HCT116 (cell line): ENCODE results near the gene ARFRP1. TPM values are rescaled to one million over a fixed set of nuclear protein-coding genes. Genes with fewer than 3 reads are reported as not detected.
"Not testable (repeated sequence)": the region's sequence is repeated elsewhere in the genome, so short reads cannot be mapped to it uniquely, and the experiment has no call there.

Source experiments
- ATAC-seq: fragments of 200-7000 bp; cut with Tn5 transposase; 2 replicates; pipeline ENCODE4 v1.9.1; 2020; ENCODE audit warnings: mild to moderate bottlenecking, moderate library complexity
- BruUV-seq: library from RNA; stranded (reverse); fragments of 400-500 nt; replicated peaks from 2 replicates; lab custom pipeline; 2021; lab: Mats Ljungman, UMichigan
- CTCF ChIA-PET: fragments of 300-600 bp; sonication (Branson Sonifier 250); formaldehyde crosslinking; loops from one replicate; lab custom pipeline; 2021; ENCODE audit warnings: antibody characterized with exemption; lab: Charles Lee
- POLR2A ChIA-PET: fragments of 300-600, 350-600 bp; sonication (Branson Sonifier 250); formaldehyde crosslinking; loops from one replicate; lab custom pipeline; 2021; ENCODE audit warnings: antibody characterized with exemption; lab: Charles Lee
- RAD21 ChIA-PET, 2 experiments: fragments of 300-600 bp; sonication (Branson Sonifier 250); formaldehyde crosslinking; loops; one replicate each; lab custom pipeline; 2023; ENCODE audit warnings: low total read pairs in 2 of 2; ENCODE audit not compliant: uncharacterized antibody in 2 of 2, unreplicated experiment in 2 of 2, low non-redundant PET in 1 of 2; lab: Charles Lee
- DNase-seq: peaks from one replicate; pipeline ENCODE4 v3.0.0-alpha.2; 2010; ENCODE audit warnings: low read depth, low spot score
- H2AFZ ChIP-seq: fragments of 200-600 bp; shearing (Covaris generic), sonication (generic); 2 replicates; pipeline ENCODE4 v1.6.1; 2017; ENCODE audit warnings: low read depth, mixed run types, mixed read lengths, antibody characterized with exemption, low read length; ENCODE audit not compliant: poor library complexity, severe bottlenecking
- H3K27ac ChIP-seq: 2 replicates; pipeline ENCODE4 v1.5.1; 2012; ENCODE audit warnings: low read depth, low read length
- H3K27me3 ChIP-seq: fragments of 200-600 bp; sonication (generic); 2 replicates; pipeline ENCODE4 v1.6.1; 2016; ENCODE audit warnings: mixed run types, low read length, mixed read lengths; ENCODE audit not compliant: insufficient read depth
- H3K36me3 ChIP-seq, 2 experiments: fragments of 200-500 bp in 1 of 2; fragments of 200-600 bp in 1 of 2; sonication (Bioruptor generic) in 1 of 2; sonication (generic) in 1 of 2; 2 replicates each; pipeline versions ENCODE4 v1.5.1 to v1.6.1; 2014 to 2016; ENCODE audit warnings: low read length in 2 of 2, inconsistent platforms in 1 of 2, mixed read lengths in 1 of 2, mixed run types in 1 of 2; ENCODE audit not compliant: insufficient read depth in 2 of 2, control insufficient read depth in 1 of 2
- H3K4me1 ChIP-seq, 2 experiments: fragments of 200-600 bp in 1 of 2; sonication (generic) in 1 of 2; 2 replicates each; pipeline versions ENCODE4 v1.5.1 to v1.6.1; 2012 to 2017; ENCODE audit warnings: low read length in 2 of 2, inconsistent platforms in 1 of 2, mild to moderate bottlenecking in 1 of 2, mixed read lengths in 1 of 2, mixed run types in 1 of 2, moderate library complexity in 1 of 2; ENCODE audit not compliant: insufficient read depth in 2 of 2, control insufficient read depth in 1 of 2
- H3K4me2 ChIP-seq: fragments of 200-600 bp; sonication (generic); 2 replicates; pipeline ENCODE4 v1.6.1; 2017; ENCODE audit warnings: mixed run types, low read length, mixed read lengths
- H3K4me3 ChIP-seq, 2 experiments: fragments of 200-600 bp in 1 of 2; sonication (generic) in 1 of 2; replicated peaks in 1 of 2; 2 replicates each; pipeline ENCODE4 v1.5.1; 2011 to 2016; ENCODE audit warnings: low read length in 2 of 2, control low read depth in 1 of 2, low read depth in 1 of 2, mild to moderate bottlenecking in 1 of 2, mixed read lengths in 1 of 2, mixed run types in 1 of 2
- H3K79me2 ChIP-seq: fragments of 200-600 bp; sonication (generic); 2 replicates; pipeline ENCODE4 v1.6.1; 2017; ENCODE audit warnings: mild to moderate bottlenecking, mixed run types, low read length, moderate library complexity, mixed read lengths; ENCODE audit not compliant: insufficient read depth
- H3K9ac ChIP-seq: fragments of 200-600 bp; sonication (generic); 2 replicates; pipeline ENCODE4 v1.6.1; 2016; ENCODE audit warnings: low read length, mixed read lengths
- H3K9me2 ChIP-seq: fragments of 200-600 bp; sonication (generic), shearing (Covaris generic); 2 replicates; pipeline ENCODE4 v1.6.1; 2017; ENCODE audit warnings: mixed run types, mild to moderate bottlenecking, moderate library complexity; ENCODE audit not compliant: insufficient read depth
- H3K9me3 ChIP-seq, 2 experiments: fragments of 200-500 bp in 1 of 2; fragments of 200-600 bp in 1 of 2; sonication (Bioruptor generic) in 1 of 2; sonication (generic) in 1 of 2; 2 replicates each; pipeline ENCODE4 v1.6.1; 2014 to 2017; ENCODE audit warnings: low read length in 2 of 2, mixed read lengths in 2 of 2, inconsistent platforms in 1 of 2, low read depth in 1 of 2, mild to moderate bottlenecking in 1 of 2, mixed run types in 1 of 2, moderate library complexity in 1 of 2; ENCODE audit not compliant: control insufficient read depth in 1 of 2, insufficient read depth in 1 of 2
- H4K20me1 ChIP-seq: fragments of 200-600 bp; sonication (generic), shearing (Covaris generic); 2 replicates; pipeline ENCODE4 v1.6.1; 2017; ENCODE audit warnings: mixed run types, mild to moderate bottlenecking, moderate library complexity; ENCODE audit not compliant: insufficient read depth
- FOSL1 ChIP-seq: IDR thresholded peaks from 2 replicates; pipeline ENCODE4 v1.6.1; 2012; ENCODE audit warnings: low read depth
- POLR2AphosphoS5 ChIP-seq: IDR thresholded peaks from 2 replicates; pipeline ENCODE4 v1.6.1; 2011; ENCODE audit warnings: mild to moderate bottlenecking, low read depth, low read length, moderate library complexity
- REST ChIP-seq: IDR thresholded peaks from 2 replicates; pipeline ENCODE4 v1.6.1; 2012; ENCODE audit warnings: low read depth
- SRF ChIP-seq: IDR thresholded peaks from 2 replicates; pipeline ENCODE4 v1.6.1; 2012; ENCODE audit warnings: low read depth
- TCF7L2 ChIP-seq: IDR thresholded peaks from 2 replicates; pipeline ENCODE4 v1.7.0; 2011; ENCODE audit warnings: borderline replicate concordance, inconsistent platforms; ENCODE audit not compliant: insufficient read depth, insufficient read length; ENCODE audit errors: extremely low read depth
- YY1 ChIP-seq: IDR thresholded peaks from 2 replicates; pipeline ENCODE4 v1.6.1; 2011; ENCODE audit warnings: low read length, low read depth, moderate library complexity, mild to moderate bottlenecking; ENCODE audit not compliant: insufficient replicate concordance; ENCODE audit errors: extremely low read depth
- intact Hi-C: fragments of 100-400 bp; cut with micrococcal nuclease; formaldehyde crosslinking; loops from 2 replicates; pipeline ENCODE4 v1.10.0; 2022
- total RNA-seq: library from RNA; stranded (reverse); gene quantifications from one replicate; pipeline ENCODE4 v1.2.1, GENCODE V29; 2021; ENCODE audit not compliant: unreplicated experiment

The ARFRP1 gene
- total RNA-seq, 1 experiment from 2014 or later: 53.7 TPM

GRCh38 chr20:63661108-63661507 lies 46.7 kb downstream of the ARFRP1 start:
- intact Hi-C loops: no loop called here
- no peaks in the 10 kb centered on the region for H3K9me3 ChIP-seq
- H3K27ac ChIP-seq: no peak overlapping the region
- peaks cover 12 to 23% of the 10 kb centered on the region in 2 experiments for H3K36me3 ChIP-seq
- ChIA-PET POLR2A (no interaction called here), RAD21 (no interaction called here), CTCF (no interaction called here)
- H2AFZ ChIP-seq: no peak overlapping the region
- H3K9me2 ChIP-seq: no peaks in the 10 kb centered on the region
- H3K4me1 ChIP-seq: peaks cover 10 to 27% of the 10 kb centered on the region in 2 experiments
- H3K27me3 ChIP-seq: no peaks in the 10 kb centered on the region
- H3K9ac ChIP-seq: no peak overlapping the region
- TF ChIP-seq YY1 (no peak), TCF7L2 (no peak)
- H3K4me2 ChIP-seq: no peak overlapping the region
- no peak overlapping the region for H3K4me3 ChIP-seq
- ATAC-seq (no peak), DNase-seq (no peak)
- H3K79me2 ChIP-seq: peaks cover 60% of the 10 kb centered on the region
- no peaks in the 10 kb centered on the region for H4K20me1 ChIP-seq
- BruUV-seq: no TSS peak

- ChIA-PET RAD21 (no interaction called here), CTCF (no interaction called here), POLR2A (no interaction called here)
- intact Hi-C loops: no loop called here
- Histone ChIP-seq H3K4me2 (no peak overlapping the region), H3K27ac (no peak overlapping the region), H3K9ac (no peak overlapping the region), H3K4me1 (peaks cover 10 to 27% of the 10 kb centered on the region in 2 experiments), H3K9me3 (no peaks in the 10 kb centered on the region), H4K20me1 (no peaks in the 10 kb centered on the region), H2AFZ (no peak overlapping the region), H3K9me2 (no peaks in the 10 kb centered on the region), H3K27me3 (no peaks in the 10 kb centered on the region), H3K36me3 (peaks cover 9 to 18% of the 10 kb centered on the region in 2 experiments), H3K4me3 (no peak overlapping the region), H3K79me2 (peaks cover 60% of the 10 kb centered on the region)
- DNase-seq: no peak
- BruUV-seq: no TSS peak
- no peak for ATAC-seq
- no peak for TF ChIP-seq POLR2AphosphoS5
- TF ChIP-seq TCF7L2: no peak
- TF ChIP-seq REST: no peak
- TF ChIP-seq YY1: no peak
- TF ChIP-seq FOSL1: no peak
- no peak for TF ChIP-seq SRF
These were observed 47.2 kb downstream of the ARFRP1 start for GRCh38 chr20:63660622-63661021.

GRCh38 chr20:63660174-63660573 lies 47.6 kb downstream of the ARFRP1 start:
- BruUV-seq, H3K9me2 ChIP-seq, ATAC-seq, intact Hi-C loops, H3K27me3 ChIP-seq, DNase-seq, H3K4me2 ChIP-seq, H4K20me1 ChIP-seq, H3K9me3 ChIP-seq, H3K27ac ChIP-seq, CTCF ChIA-PET, H2AFZ ChIP-seq, RAD21 ChIA-PET, H3K4me3 ChIP-seq, H3K9ac ChIP-seq, POLR2A ChIA-PET: not testable (repeated sequence)
- peaks cover 10 to 27% of the 10 kb centered on the region in 2 experiments for H3K4me1 ChIP-seq
- H3K36me3 ChIP-seq: peaks cover 9 to 17% of the 10 kb centered on the region in 2 experiments
- H3K79me2 ChIP-seq: peaks cover 58% of the 10 kb centered on the region
